Measurements from ENCODE around the gene CRYAB. TPM values are rescaled to one million over a fixed set of nuclear protein-coding genes. Genes with fewer than 3 reads are reported as not detected.
"Not testable (repeated sequence)": the region's sequence is repeated elsewhere in the genome, so short reads cannot be mapped to it uniquely, and the experiment has no call there.

Gene CRYAB
- total RNA-seq, 1 experiment from 2014 or later: 2.1 TPM

DNA sequence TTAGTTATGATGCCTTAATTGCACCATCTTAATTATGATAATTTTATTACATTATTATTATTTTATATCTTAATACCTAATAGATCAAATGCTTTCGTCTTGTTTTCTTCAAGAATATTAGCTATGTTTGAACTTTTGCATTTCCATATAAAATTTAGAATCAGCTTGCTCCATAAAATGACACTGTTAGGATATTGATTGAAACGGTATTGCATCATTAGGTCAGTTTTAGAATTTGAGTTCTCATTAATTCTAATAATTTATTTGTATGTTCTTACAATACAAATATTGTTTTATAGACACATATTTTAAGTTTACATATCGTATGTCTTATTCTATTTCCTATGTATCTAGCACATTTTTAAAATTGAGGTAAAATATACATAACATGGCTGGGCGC lies 25.5 kb downstream of the CRYAB start (continued):
- TF ChIP-seq, protein P1, sequence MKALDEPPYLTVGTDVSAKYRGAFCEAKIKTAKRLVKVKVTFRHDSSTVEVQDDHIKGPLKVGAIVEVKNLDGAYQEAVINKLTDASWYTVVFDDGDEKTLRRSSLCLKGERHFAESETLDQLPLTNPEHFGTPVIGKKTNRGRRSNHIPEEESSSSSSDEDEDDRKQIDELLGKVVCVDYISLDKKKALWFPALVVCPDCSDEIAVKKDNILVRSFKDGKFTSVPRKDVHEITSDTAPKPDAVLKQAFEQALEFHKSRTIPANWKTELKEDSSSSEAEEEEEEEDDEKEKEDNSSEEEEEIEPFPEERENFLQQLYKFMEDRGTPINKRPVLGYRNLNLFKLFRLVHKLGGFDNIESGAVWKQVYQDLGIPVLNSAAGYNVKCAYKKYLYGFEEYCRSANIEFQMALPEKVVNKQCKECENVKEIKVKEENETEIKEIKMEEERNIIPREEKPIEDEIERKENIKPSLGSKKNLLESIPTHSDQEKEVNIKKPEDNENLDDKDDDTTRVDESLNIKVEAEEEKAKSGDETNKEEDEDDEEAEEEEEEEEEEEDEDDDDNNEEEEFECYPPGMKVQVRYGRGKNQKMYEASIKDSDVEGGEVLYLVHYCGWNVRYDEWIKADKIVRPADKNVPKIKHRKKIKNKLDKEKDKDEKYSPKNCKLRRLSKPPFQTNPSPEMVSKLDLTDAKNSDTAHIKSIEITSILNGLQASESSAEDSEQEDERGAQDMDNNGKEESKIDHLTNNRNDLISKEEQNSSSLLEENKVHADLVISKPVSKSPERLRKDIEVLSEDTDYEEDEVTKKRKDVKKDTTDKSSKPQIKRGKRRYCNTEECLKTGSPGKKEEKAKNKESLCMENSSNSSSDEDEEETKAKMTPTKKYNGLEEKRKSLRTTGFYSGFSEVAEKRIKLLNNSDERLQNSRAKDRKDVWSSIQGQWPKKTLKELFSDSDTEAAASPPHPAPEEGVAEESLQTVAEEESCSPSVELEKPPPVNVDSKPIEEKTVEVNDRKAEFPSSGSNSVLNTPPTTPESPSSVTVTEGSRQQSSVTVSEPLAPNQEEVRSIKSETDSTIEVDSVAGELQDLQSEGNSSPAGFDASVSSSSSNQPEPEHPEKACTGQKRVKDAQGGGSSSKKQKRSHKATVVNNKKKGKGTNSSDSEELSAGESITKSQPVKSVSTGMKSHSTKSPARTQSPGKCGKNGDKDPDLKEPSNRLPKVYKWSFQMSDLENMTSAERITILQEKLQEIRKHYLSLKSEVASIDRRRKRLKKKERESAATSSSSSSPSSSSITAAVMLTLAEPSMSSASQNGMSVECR (CRISPR knock-in tag; IDR thresholded peaks at IDR 0.05; ENCODE audit: borderline replicate concordance): no peak
- no peak for TF ChIP-seq CBFB (CRISPR knock-in tag; IDR thresholded peaks at IDR 0.05; ENCODE audit: low read depth)

DNA sequence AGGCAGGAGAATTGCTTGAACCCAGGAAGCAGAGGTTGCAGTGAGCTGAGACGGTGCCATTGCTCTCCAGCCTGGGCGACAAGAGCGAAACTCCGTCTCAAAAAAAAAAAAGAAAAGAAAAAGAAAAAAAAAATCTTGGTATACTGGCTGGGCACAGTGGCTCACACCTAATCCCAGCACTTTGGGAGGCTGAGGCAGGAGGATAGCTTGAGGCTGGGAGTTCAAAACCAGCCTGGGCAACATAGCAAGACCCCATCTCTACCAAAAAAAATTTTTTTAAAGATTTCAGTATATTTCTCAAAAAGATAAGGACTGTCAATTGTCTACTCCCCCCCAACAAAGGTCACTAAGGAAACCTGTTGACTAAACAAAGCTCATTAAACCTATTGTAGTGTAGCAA lies 26.5 kb downstream of the CRYAB start:
- POLR2A ChIA-PET: interaction anchor here (0.9 kb wide), 1 partner anchor 92 kb away, joined by 6 read pairs; no protein-coding TSS in a partner anchor
- H3K9me3 Mint-ChIP-seq; DNase-seq (ENCODE audit: low spot score); H3K27ac Mint-ChIP-seq; H3K4me1 Mint-ChIP-seq; H3K27me3 Mint-ChIP-seq (ENCODE audit: low read depth); ATAC-seq; H3K4me3 Mint-ChIP-seq; H3K36me3 Mint-ChIP-seq: not testable (repeated sequence)
- CTCF ChIA-PET: interaction anchor here (1.0 kb wide), 1 partner anchor 98 kb away, joined by 3 read pairs; no protein-coding TSS in a partner anchor

DNA sequence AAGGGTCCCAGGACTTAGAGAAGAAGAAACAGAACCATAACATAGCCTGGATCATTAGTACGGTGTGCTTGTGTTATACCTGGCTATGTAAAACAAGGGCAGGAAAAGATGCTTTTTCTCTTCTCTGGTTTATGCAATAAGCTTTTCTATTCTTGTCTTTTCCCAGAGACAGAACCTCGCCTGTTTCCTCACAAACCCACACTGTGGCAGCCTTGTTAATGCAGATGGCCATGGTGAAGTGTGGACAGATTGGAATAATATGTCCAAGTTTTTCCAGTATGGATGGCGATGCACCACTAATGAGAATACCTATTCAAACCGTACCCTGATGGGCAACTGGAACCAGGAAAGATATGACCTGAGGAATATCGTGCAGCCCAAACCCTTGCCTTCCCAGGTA lies 29.4 kb downstream of the CRYAB start:
- Mint-ChIP-seq H3K9me3 (no peaks in the 10 kb centered on the region), H3K27ac (no peak overlapping the region), H3K36me3 (no peaks in the 10 kb centered on the region), H3K4me1 (peaks cover 6% of the 10 kb centered on the region), H3K27me3 (ENCODE audit: low read depth) (peaks cover 2% of the 10 kb centered on the region; the same call in 1 of the 2 replicates), H3K4me3 (no peak overlapping the region)
- DNase-seq (ENCODE audit: low spot score) (no peak), ATAC-seq (no peak)
- POLR2A ChIA-PET: no interaction called here
- CTCF ChIA-PET: interaction anchor here (2.7 kb wide), 1 partner anchor 11 kb away, joined by 8 read pairs; the partner anchor contains the start of gene ALG9
- TF ChIP-seq ATF1 (CRISPR knock-in tag; IDR thresholded peaks at IDR 0.05) (no peak), FOXP1 (CRISPR knock-in tag; IDR thresholded peaks at IDR 0.05; ENCODE audit: borderline replicate concordance) (no peak), NFATC4 (CRISPR knock-in tag; IDR thresholded peaks at IDR 0.05) (no peak), NFYB (CRISPR knock-in tag; conservative IDR thresholded peaks at IDR 0.05; ENCODE audit: low read depth) (no peak), JUN (CRISPR knock-in tag; IDR thresholded peaks at IDR 0.05) (no peak), SMAD3 (CRISPR knock-in tag; IDR thresholded peaks at IDR 0.05; ENCODE audit: borderline replicate concordance) (no peak), TEAD4 (CRISPR knock-in tag; IDR thresholded peaks at IDR 0.05) (no peak), TCF7 (CRISPR knock-in tag; IDR thresholded peaks at IDR 0.05; ENCODE audit: low read depth) (no peak), FOXJ3 (CRISPR knock-in tag; IDR thresholded peaks at IDR 0.05; ENCODE audit: borderline replicate concordance) (no peak), PRRX2 (CRISPR knock-in tag; IDR thresholded peaks at IDR 0.05) (no peak), MYBL2 (CRISPR knock-in tag; IDR thresholded peaks at IDR 0.05) (no peak), ETV6 (CRISPR knock-in tag; IDR thresholded peaks at IDR 0.05) (no peak), GABPB1 (CRISPR knock-in tag; IDR thresholded peaks at IDR 0.05) (no peak)
- TF ChIP-seq, protein P2, sequence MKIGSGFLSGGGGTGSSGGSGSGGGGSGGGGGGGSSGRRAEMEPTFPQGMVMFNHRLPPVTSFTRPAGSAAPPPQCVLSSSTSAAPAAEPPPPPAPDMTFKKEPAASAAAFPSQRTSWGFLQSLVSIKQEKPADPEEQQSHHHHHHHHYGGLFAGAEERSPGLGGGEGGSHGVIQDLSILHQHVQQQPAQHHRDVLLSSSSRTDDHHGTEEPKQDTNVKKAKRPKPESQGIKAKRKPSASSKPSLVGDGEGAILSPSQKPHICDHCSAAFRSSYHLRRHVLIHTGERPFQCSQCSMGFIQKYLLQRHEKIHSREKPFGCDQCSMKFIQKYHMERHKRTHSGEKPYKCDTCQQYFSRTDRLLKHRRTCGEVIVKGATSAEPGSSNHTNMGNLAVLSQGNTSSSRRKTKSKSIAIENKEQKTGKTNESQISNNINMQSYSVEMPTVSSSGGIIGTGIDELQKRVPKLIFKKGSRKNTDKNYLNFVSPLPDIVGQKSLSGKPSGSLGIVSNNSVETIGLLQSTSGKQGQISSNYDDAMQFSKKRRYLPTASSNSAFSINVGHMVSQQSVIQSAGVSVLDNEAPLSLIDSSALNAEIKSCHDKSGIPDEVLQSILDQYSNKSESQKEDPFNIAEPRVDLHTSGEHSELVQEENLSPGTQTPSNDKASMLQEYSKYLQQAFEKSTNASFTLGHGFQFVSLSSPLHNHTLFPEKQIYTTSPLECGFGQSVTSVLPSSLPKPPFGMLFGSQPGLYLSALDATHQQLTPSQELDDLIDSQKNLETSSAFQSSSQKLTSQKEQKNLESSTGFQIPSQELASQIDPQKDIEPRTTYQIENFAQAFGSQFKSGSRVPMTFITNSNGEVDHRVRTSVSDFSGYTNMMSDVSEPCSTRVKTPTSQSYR (CRISPR knock-in tag; IDR thresholded peaks at IDR 0.05): no peak
- TF ChIP-seq, protein P3, sequence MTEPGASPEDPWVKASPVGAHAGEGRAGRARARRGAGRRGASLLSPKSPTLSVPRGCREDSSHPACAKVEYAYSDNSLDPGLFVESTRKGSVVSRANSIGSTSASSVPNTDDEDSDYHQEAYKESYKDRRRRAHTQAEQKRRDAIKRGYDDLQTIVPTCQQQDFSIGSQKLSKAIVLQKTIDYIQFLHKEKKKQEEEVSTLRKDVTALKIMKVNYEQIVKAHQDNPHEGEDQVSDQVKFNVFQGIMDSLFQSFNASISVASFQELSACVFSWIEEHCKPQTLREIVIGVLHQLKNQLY (CRISPR knock-in tag; IDR thresholded peaks at IDR 0.05): no peak
- TF ChIP-seq, protein P4, sequence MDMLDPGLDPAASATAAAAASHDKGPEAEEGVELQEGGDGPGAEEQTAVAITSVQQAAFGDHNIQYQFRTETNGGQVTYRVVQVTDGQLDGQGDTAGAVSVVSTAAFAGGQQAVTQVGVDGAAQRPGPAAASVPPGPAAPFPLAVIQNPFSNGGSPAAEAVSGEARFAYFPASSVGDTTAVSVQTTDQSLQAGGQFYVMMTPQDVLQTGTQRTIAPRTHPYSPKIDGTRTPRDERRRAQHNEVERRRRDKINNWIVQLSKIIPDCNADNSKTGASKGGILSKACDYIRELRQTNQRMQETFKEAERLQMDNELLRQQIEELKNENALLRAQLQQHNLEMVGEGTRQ (CRISPR knock-in tag; IDR thresholded peaks at IDR 0.05): no peak

All from WTC11 (cell line).